K562 (cell line): ENCODE data around the gene NCF2. TPM values are rescaled to one million over a fixed set of nuclear protein-coding genes. Genes with fewer than 3 reads are reported as not detected.

Source experiments
- ATF1 ChIP-seq, 2 experiments: fragments of 450-650 bp in 1 of 2; IDR thresholded peaks; 2 replicates each; pipeline ENCODE4 v1.6.1; 2016; ENCODE audit warnings: missing compliant biosample characterization in 1 of 2, missing genetic modification characterization in 1 of 2
- BCL6 ChIP-seq: fragments of 250-450 bp; sonication (Bioruptor Pico); IDR thresholded peaks from 2 replicates; pipeline ENCODE4 v1.4.0; 2020
- EGR1 ChIP-seq: fragments of 450-650 bp; conservative IDR thresholded peaks from 2 replicates; pipeline ENCODE4 v1.6.1; 2017; ENCODE audit warnings: mild to moderate bottlenecking
- MAFF ChIP-seq: IDR thresholded peaks from 2 replicates; pipeline ENCODE4 v1.6.1; 2012; ENCODE audit warnings: low read length, improper control_type of control experiment
- MAZ ChIP-seq, 2 experiments: fragments of 450-650 bp in 1 of 2; sonication (generic) in 1 of 2; formaldehyde crosslinking; IDR thresholded peaks in 1 of 2; conservative IDR thresholded peaks in 1 of 2; 2 replicates each; pipeline versions ENCODE4 v1.4.0 to v1.5.0; 2020; ENCODE audit warnings: mild to moderate bottlenecking in 1 of 2, missing genetic modification reagents in 1 of 2
- MED1 ChIP-seq: sonication (generic); formaldehyde crosslinking; IDR thresholded peaks from 2 replicates; pipeline ENCODE4 v1.8.1; 2023; ENCODE audit warnings: missing genetic modification reagents, borderline replicate concordance
- MGA ChIP-seq: fragments of 450-650 bp; IDR thresholded peaks from 2 replicates; pipeline ENCODE4 v1.6.1; 2016; ENCODE audit warnings: mild to moderate bottlenecking, moderate library complexity
- NCOR1 ChIP-seq: fragments of 450-650 bp; IDR thresholded peaks from 2 replicates; pipeline ENCODE4 v1.6.1; 2016; ENCODE audit warnings: mild to moderate bottlenecking, moderate library complexity
- SAP30 ChIP-seq: fragments of 200-600 bp; sonication (generic); IDR thresholded peaks from 2 replicates; pipeline ENCODE4 v1.6.1; 2012; ENCODE audit warnings: borderline replicate concordance, low read depth, mild to moderate bottlenecking, moderate library complexity, low read length, control low read depth, inconsistent platforms; ENCODE audit not compliant: insufficient read depth, poor library complexity, severe bottlenecking
- SIN3A ChIP-seq, 2 experiments: fragments of 150-350 bp in 1 of 2; IDR thresholded peaks; 2 replicates each; pipeline ENCODE4 v1.6.1; 2011 to 2016; ENCODE audit warnings: borderline replicate concordance in 2 of 2, low read depth in 2 of 2, low read length in 2 of 2, mild to moderate bottlenecking in 2 of 2, moderate library complexity in 2 of 2; ENCODE audit not compliant: control insufficient read depth in 1 of 2
- SMARCE1 ChIP-seq: fragments of 450-650 bp; IDR thresholded peaks from 2 replicates; pipeline ENCODE4 v1.7.1; 2016; ENCODE audit warnings: mild to moderate bottlenecking
- TAF7 ChIP-seq: fragments of 450-650 bp; IDR thresholded peaks from 2 replicates; pipeline ENCODE4 v1.6.1; 2016; ENCODE audit warnings: missing genetic modification characterization, missing compliant biosample characterization
- TARDBP ChIP-seq: fragments of 450-650 bp; IDR thresholded peaks from 2 replicates; pipeline ENCODE4 v1.6.1; 2016
- ZNF143 ChIP-seq: sonication (generic); formaldehyde crosslinking; IDR thresholded peaks from 2 replicates; pipeline ENCODE4 v1.9.0; 2022; ENCODE audit warnings: mild to moderate bottlenecking, missing genetic modification reagents
- ZNF263 ChIP-seq: sonication (generic); formaldehyde crosslinking; IDR thresholded peaks from 2 replicates; pipeline ENCODE4 v1.8.0; 2022; ENCODE audit warnings: mild to moderate bottlenecking, missing genetic modification reagents, borderline replicate concordance
- ZNF57 ChIP-seq: fragments of 450-650 bp; formaldehyde crosslinking; IDR thresholded peaks from 2 replicates; pipeline ENCODE4 v1.4.0; 2020; ENCODE audit warnings: mild to moderate bottlenecking, moderate library complexity
- ZNF584 ChIP-seq: fragments of 200-800 bp; sonication (Bioruptor generic); IDR thresholded peaks from 2 replicates; pipeline ENCODE4 v1.6.1; 2016; ENCODE audit warnings: low read depth, mild to moderate bottlenecking, missing genetic modification characterization, missing compliant biosample characterization
- ZNF586 ChIP-seq: fragments of 450-650 bp; formaldehyde crosslinking; conservative IDR thresholded peaks from 2 replicates; pipeline ENCODE4 v1.4.0; 2020; ENCODE audit warnings: mild to moderate bottlenecking, moderate library complexity
- ZSCAN29 ChIP-seq: fragments of 450-650 bp; IDR thresholded peaks from 2 replicates; pipeline ENCODE4 v1.6.1; 2017
- polyA plus RNA-seq, 8 experiments: library from polyadenylated mRNA; depleted of rRNA in 4 of 8; stranded (reverse) in 5 of 8; unstranded in 3 of 8; fragments of >200 nt; fragmentation: Nextera tagmentation in 2 of 8; fragmentation: Illumina TruSeq in 1 of 8; extraction: Ambion mirVana in 2 of 8; extraction: Trizol in 1 of 8; gene quantifications; 2 replicates each; pipeline versions ENCODE4 v1.2.1 to v1.2.3, GENCODE V29; 2011 to 2014; ENCODE audit warnings: inconsistent platforms in 1 of 8, missing spikeins in 1 of 8
- total RNA-seq, 7 experiments: library from RNA; depleted of rRNA in 6 of 7; stranded (reverse); fragments of >200 nt in 6 of 7; fragmentation: Illumina TruSeq in 2 of 7; extraction: Trizol in 2 of 7; gene quantifications; 2 replicates each; pipeline versions ENCODE4 v1.2.1 to v1.2.3, GENCODE V29; 2011 to 2021; ENCODE audit warnings: low replicate concordance in 1 of 7

The NCF2 gene
- total and polyA plus RNA-seq, 9 of the 15 experiments (the other 6 are each of a cell fraction or from before 2014, with no cell fraction given) = 0.07 to 0.54 (median 0.16) TPM; not detected in 3

GRCh38 chr1:183600136-183600535 is 9.9 kb upstream of the NCF2 start (continued):
- TF ChIP-seq MGA (no peak; the same call in 1 of the 2 replicates), ZNF584 (CRISPR knock-in tag) (no peak), SMARCE1 (no peak), ZNF57 (CRISPR knock-in tag) (no peak), EGR1 (no peak), ZNF263 (CRISPR knock-in tag) (no peak), MED1 (CRISPR knock-in tag) (no peak), NCOR1 (no peak), BCL6 (no peak), TARDBP (no peak), SIN3A (IDR thresholded peaks at IDR 0.05; ENCODE audit: borderline replicate concordance in 2 of 2, control insufficient read depth in 1 of 2, low read depth in 2 of 2, low read length in 2 of 2) (no peak), ZNF586 (CRISPR knock-in tag) (no peak), MAFF (no peak), ATF1 (CRISPR knock-in tag; IDR thresholded peaks at IDR 0.05) (no peak), ATF1 (tag; IDR thresholded peaks at IDR 0.05) (no peak), ZNF143 (CRISPR knock-in tag) (no peak), SAP30 (no peak), TAF7 (tag) (no peak), ZSCAN29 (no peak), MAZ (CRISPR knock-in tag; conservative IDR thresholded peaks at IDR 0.05 in 1 of 2, IDR thresholded peaks at IDR 0.05 in 1 of 2) (no peak)
